ENCODE results near the gene EXOG.

The EXOG gene

DNA sequence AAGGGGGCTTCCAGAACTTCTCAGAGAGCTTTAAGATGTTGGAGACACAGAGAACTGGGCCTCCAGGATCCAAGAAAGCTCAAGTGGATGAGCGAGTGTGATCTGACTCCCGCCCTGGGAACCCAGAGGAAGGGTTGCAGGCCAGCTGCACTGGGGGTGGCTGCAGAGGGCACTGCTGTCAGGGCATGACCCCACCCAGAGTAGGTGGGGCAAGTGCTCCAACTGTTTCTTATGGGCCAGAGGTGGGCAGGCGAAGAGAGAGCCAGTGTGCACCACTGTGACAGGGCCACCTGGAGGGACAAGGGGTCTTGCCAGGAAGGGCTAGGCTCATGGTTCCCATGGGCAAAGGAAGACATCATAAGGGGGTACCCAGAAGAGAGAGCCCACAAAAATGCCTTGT is 48.8 kb downstream of the EXOG start:
- no peak overlapping the region for H3K27ac Mint-ChIP-seq
- no peak overlapping the region for H3K4me3 Mint-ChIP-seq
- DNase-seq, result no peak
- no peaks in the 10 kb centered on the region for H3K4me1 Mint-ChIP-seq
- H3K27me3 Mint-ChIP-seq, result peaks cover 11% of the 10 kb centered on the region
- no peaks in the 10 kb centered on the region for H3K9me3 Mint-ChIP-seq
- ATAC-seq, result no peak

DNA sequence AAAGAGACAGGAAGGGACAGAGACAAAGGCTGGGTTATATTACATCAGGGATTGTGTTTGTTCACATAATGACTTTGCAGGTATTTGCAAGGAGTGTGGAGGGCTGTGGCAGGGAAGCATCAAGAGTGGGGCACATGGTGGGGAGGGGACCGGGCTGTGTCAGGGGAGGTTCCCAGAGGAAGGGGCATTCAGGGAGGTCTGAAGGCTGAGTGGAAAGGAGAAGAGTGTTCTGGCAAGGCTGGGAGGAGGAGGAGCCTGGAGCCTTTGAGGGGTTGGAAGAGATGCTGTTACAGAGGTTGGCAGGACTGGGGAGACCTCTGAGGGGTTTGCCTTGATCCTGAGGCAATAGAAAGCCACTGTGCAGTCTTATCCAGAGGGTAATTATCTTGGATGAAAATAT is 49.4 kb downstream of the EXOG start:
- no peak overlapping the region for H3K27ac Mint-ChIP-seq

DNA sequence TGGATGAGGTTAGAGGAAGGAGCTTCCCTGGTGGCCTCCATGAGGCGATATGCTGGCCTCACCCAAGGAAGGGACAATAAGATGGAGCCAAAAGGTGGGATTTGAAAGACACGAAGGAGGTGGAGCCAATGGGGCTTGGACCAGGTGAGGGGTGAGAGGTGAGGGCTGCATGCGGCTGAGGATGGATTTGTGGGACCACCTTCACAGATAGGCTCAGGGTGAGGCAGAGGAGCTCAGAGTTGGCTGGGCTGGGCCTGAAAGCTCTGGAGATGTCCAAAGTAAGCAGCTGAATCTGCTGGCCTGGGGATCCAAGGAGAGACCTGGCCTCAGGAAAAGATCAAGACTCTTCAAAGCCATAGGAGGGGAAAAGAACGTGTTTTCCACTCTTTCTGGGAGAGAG is 49.8 kb downstream of the EXOG start:
- Mint-ChIP-seq H3K9me3 (no peaks in the 10 kb centered on the region), H3K27ac (no peak overlapping the region), H3K4me3 (no peak overlapping the region), H3K4me1 (no peaks in the 10 kb centered on the region), H3K27me3 (peaks cover 11% of the 10 kb centered on the region)
- DNase-seq, result no peak
- no peak for ATAC-seq

More for the DNA sequence above, 49.4 kb downstream of the EXOG start:
- ATAC-seq (no peak), DNase-seq (no peak)
- no peak overlapping the region for H3K4me3 Mint-ChIP-seq
- H3K27me3 Mint-ChIP-seq, result peaks cover 11% of the 10 kb centered on the region
- H3K9me3 Mint-ChIP-seq, result no peaks in the 10 kb centered on the region
- H3K4me1 Mint-ChIP-seq, result no peaks in the 10 kb centered on the region

DNA sequence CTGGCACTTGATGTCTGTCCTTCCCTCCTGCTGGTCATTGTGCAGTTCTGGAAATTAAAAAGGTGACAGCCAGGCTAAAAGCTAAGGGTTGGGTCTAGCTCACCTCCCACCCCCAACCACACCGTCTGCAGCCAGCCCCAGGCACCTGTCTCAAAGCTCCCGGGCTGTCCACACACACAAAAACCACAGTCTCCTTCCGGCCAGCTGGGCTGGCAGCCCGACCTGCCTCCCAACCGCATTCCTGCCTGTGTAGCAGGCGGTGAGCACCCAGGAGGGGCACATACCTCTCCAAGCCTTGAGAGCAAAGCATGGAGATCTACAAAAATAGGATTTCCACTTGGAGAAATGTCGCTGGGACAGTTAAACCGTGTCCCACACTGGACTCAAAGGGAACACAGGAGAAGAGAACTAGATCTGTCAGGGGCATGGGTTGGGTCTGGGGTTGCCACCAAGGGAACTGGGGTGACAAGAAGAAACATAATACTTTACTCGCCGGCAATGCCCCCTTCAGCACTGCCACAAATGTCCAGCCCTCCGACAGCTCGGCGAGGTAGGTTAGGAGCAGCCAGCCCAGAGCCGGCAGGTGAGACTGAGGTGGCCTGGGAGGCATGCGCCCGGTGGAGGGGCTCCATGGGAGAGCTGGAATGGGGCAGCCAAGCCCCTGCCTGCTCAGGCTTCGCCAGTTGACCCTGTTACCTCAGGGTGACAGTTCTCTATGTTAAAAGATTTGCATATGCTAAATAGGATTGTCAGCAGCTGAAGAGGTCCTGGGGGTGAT is 52.2 kb downstream of the EXOG start:
- no peak overlapping the region for H3K27ac Mint-ChIP-seq
- no peak overlapping the region for H3K4me3 Mint-ChIP-seq
- H3K9me3 Mint-ChIP-seq, result no peaks in the 10 kb centered on the region
- ATAC-seq, result peak; percentile 7
- no peaks in the 10 kb centered on the region for H3K4me1 Mint-ChIP-seq
- DNase-seq, result no peak
- peaks cover 11% of the 10 kb centered on the region for H3K27me3 Mint-ChIP-seq

DNA sequence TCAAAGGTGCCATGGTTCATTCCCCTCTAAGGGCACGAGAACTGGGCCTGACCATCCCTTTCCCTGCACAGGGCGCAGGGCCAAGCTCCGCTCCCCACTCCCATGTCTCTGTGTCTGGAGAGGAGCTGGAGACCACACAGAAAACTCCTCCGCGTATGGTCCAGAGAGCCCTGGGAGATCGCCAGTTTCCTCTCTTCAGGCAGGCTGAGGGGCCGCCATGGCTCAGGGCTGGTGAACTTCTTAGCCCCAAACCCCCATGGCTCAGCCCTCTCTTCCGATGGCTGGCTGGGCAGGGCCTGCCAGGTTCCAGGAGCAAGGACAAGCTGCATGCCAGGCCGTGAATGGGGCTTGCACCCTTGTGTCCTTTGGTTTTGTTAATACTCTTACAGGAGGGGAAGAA is 52.9 kb downstream of the EXOG start:
- no peak for DNase-seq
- Mint-ChIP-seq H3K4me1 (no peaks in the 10 kb centered on the region), H3K27me3 (peaks cover 11% of the 10 kb centered on the region), H3K4me3 (no peak overlapping the region), H3K27ac (no peak overlapping the region), H3K9me3 (no peaks in the 10 kb centered on the region)
- ATAC-seq, result peak; percentile 10

DNA sequence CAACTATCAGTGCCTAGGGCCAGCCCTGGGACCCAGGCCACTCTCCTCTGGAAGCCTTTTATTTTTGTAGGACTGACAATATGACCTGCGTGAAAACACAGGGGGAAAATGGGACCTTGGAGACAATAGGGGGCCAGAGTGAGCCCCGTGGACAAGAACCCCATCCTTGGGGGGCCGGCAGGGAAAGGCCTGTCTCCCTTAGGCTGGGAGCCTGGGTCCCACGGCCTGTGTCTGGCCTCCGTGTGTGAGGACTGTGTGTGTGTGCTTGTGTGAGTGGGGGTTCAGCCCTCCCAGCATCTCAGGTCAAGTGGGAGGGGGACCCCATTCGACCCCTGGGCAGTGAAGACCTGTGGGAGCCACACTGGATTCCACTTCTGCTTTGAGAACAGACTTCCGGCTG is 53.3 kb downstream of the EXOG start:
- no peak for ATAC-seq
- Mint-ChIP-seq H3K9me3 (no peaks in the 10 kb centered on the region), H3K27ac (no peak overlapping the region), H3K4me1 (no peaks in the 10 kb centered on the region), H3K27me3 (peaks cover 11% of the 10 kb centered on the region), H3K4me3 (no peak overlapping the region)
- no peak for DNase-seq

DNA sequence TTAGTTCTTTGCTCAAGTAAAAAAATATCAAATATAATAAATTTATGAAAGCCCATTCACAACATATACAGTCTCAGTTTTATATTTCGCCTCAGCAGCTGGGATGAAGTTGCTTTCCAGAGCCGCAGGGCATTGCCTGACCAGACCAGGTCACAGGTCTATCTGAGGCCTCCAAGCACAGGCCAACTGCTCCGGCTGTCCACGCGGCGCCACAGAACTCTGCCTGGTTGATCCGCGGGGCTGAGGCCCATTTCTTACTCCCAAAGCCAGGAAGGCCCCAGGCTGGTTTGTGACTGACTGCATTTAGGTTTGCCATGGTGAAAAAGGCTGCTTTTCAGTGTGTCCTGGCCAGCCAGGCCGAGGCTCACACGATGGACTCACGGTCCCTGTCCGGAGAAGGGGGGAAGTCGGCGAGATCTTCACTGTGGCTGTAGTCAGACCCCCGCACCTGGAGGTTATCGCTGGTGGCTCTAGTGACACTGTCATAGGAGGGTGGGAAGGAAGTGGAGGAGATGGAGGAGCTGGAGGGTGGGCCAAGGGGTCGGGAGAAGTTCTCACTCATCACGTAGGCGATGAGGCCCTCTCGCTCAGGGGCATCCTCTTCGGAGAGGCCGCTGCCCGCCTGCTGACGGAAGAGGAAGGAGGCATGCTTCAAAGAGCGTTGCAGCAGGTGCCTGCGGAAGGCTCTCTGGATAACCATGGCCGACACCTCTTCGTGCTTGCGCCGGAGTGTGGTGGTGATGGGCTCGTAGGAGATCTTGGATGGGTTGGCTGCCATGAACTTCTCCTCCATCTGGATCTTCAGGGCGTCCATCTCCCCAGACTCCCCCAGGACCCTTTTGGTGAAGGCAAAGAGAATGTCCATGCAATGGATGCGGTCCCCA is 54.1 kb downstream of the EXOG start:
- H3K9me3 Mint-ChIP-seq, result no peaks in the 10 kb centered on the region
- no peak overlapping the region for H3K27ac Mint-ChIP-seq
- DNase-seq (no peak), ATAC-seq (no peak)
- H3K4me1 Mint-ChIP-seq, result no peaks in the 10 kb centered on the region
- H3K4me3 Mint-ChIP-seq, result no peak overlapping the region
- peaks cover 7% of the 10 kb centered on the region for H3K27me3 Mint-ChIP-seq

DNA sequence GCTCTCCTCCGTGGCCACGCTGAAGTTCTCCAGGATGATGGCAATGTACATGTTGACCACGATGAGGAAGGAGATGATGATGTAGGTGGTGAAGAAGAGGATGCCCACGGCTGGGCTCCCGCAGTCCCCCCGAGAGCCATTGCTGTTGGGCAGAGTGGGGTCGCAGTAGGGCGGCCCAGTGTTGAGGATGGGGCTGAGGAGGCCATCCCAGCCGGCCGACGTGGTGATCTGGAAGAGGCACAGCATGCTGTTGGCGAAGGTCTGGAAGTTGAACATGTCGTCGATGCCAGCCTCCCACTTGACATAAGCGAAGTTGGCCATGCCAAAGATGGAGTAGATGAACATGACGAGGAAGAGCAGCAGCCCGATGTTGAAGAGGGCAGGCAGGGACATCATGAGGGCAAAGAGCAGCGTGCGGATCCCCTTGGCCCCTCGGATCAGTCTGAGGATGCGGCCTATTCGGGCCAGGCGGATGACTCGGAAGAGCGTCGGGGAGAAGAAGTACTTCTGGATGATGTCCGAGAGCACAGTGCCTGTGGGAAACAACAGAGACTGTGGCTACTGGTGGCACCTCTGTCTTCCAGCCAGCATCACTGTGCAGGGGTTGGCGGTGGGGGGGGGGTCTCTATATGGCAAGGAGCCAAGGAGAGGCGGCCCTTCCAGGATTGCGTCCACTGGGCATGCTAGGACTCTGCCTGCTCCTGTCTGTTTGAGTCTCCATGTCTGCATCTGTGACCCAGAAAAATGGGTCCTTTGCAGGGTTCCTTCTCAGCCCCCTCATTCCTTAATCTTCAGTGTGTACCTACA is 55.1 kb downstream of the EXOG start:
- no peak for DNase-seq
- no peak overlapping the region for H3K27ac Mint-ChIP-seq
- no peaks in the 10 kb centered on the region for H3K27me3 Mint-ChIP-seq
- H3K4me3 Mint-ChIP-seq, result no peak overlapping the region
- ATAC-seq, result no peak
- H3K4me1 Mint-ChIP-seq, result no peaks in the 10 kb centered on the region
- H3K9me3 Mint-ChIP-seq, result no peaks in the 10 kb centered on the region

DNA sequence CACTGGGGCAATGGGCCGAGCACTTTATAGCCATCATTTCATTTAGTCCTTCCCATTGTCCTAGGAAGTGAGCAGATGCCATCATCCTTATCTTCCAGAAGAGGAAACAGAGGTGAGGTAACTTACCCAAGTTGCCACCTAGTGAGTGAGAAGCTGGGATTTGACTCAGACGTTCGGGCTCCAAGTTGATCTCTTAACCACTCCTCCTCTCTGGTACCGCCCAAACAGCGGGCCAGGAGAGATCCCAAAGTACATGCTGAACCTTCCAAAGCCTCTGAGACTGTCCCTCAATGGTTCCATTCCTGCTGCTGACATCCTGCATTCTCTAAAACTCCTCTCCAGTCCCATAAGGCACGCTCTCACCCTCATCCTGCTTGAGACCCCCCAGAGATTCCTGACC is 56.2 kb downstream of the EXOG start:
- no peaks in the 10 kb centered on the region for H3K27me3 Mint-ChIP-seq
- H3K9me3 Mint-ChIP-seq, result no peaks in the 10 kb centered on the region
- no peak for ATAC-seq
- H3K4me1 Mint-ChIP-seq, result no peaks in the 10 kb centered on the region
- H3K4me3 Mint-ChIP-seq, result no peak overlapping the region
- no peak for DNase-seq
- H3K27ac Mint-ChIP-seq, result no peak overlapping the region

DNA sequence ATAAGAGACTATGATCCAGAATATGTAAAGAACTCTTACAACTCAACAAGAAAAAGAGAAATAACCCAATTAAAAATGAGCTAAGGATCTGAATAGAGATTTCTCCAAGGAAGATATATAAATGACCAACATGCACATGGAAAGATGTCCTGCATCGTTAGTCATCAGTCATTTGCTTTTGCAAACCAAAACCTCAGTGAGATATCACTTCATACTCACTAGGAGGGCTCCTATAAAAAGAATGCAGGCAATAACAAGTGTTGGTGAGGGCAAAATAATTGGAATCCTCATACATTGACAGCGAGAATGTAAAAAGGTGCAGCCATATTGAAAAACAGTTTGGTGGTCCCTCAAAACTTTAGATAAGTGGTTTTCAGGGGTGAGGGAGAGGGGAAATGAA is 56.9 kb downstream of the EXOG start:
- no peak for DNase-seq
- H3K4me1 Mint-ChIP-seq, result no peaks in the 10 kb centered on the region
- H3K4me3 Mint-ChIP-seq, result no peak overlapping the region
- no peaks in the 10 kb centered on the region for H3K27me3 Mint-ChIP-seq
- no peak for ATAC-seq
- H3K27ac Mint-ChIP-seq, result peak overlapping the region in 1 of 2 donors; percentile 4
- H3K9me3 Mint-ChIP-seq, result no peaks in the 10 kb centered on the region

DNA sequence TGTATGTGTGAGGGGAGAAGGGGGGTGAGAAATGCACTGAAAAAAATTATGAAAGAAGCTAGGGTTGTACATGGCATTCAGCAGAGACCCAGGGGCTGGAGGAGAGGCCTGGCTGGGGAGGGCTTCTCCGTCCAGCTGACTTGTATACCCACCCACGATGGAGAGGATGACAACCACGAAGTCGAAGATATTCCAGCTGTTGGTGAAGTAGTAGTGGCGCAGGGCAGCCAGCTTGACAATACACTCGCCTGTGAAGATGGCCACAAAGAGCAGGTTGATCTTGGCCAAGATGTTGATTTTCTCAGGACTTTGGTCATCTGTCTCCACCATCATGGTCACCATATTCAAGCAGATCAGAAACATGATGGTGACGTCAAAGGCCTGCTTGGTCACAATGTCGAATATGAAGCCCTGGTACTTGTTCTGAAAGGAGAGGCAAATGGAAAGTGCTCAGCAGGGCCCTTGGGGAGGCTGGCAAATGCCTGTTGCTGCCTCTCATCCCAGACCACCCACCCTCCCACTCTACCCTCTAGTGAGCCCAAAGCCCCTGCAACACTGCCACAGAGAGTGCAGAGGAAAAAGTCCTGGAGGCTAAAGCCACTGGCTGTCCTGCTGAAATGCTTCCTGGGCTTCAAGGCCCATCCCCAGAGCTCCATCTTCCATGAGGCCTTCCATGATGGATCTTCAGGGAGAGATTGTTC is 58.1 kb downstream of the EXOG start:
- Mint-ChIP-seq H3K4me3 (no peak overlapping the region), H3K9me3 (no peaks in the 10 kb centered on the region), H3K27me3 (no peaks in the 10 kb centered on the region), H3K4me1 (no peaks in the 10 kb centered on the region), H3K27ac (no peak overlapping the region)
- DNase-seq (no peak), ATAC-seq (no peak)

DNA sequence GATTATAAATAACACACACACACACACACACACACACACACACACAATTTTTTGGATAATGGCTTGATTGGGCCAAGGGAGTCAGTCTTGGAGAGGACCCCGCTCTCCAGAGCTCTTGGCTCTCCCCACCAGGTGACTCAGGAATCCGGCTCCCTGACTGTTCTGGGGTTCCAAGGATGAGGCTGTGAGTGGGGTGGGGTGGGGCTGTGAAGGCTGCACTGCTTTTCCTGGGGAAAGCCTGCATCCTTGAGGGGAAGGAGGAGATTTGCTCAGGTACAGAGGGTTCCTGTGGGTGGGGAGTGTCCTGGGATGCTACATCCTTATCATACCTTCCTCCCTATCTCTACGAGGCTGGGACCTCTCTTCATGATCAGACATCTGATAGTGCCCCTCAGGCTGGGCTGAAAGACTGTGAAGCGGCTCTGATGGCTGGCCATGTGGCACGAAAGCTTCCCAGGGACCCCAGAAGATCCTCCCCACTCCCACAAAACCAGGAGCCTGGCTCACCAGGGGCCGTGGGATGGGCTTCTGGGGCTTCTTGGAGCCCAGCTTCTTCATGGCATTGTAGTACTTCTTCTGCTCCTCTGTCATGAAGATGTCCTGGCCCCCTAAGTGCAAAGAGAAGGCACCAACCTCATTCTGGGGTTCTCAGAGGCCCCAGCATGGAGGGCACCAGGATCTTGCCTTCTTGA is 59.2 kb downstream of the EXOG start:
- Mint-ChIP-seq H3K4me3 (no peak overlapping the region), H3K4me1 (no peaks in the 10 kb centered on the region), H3K27ac (no peak overlapping the region), H3K27me3 (no peaks in the 10 kb centered on the region), H3K9me3 (no peaks in the 10 kb centered on the region)
- ATAC-seq, result no peak
- DNase-seq, result no peak

DNA sequence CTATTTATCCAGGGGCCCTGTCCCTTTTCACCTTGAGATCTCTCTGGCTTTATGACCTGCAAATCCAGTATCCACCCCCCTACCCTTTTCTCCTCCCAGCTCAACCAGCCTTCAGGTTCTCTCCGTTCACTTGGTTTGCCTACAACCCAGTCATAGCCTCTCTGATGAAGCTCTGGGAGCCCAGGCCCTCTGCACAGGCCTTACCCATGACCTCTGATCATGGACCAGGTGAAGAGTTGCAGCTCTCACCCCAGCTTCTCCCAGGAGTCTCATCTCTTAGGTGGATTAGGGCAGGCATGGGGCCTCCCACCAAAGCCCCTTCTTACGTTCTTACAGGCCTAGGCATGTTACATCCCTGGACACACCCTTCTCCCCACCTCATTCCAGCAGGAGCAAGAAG is 59.8 kb downstream of the EXOG start:
- Mint-ChIP-seq H3K4me1 (no peaks in the 10 kb centered on the region), H3K27me3 (no peaks in the 10 kb centered on the region), H3K4me3 (no peak overlapping the region), H3K9me3 (no peaks in the 10 kb centered on the region), H3K27ac (no peak overlapping the region)
- no peak for ATAC-seq
- DNase-seq, result peak in 1 of 2 donors; percentile 4

DNA sequence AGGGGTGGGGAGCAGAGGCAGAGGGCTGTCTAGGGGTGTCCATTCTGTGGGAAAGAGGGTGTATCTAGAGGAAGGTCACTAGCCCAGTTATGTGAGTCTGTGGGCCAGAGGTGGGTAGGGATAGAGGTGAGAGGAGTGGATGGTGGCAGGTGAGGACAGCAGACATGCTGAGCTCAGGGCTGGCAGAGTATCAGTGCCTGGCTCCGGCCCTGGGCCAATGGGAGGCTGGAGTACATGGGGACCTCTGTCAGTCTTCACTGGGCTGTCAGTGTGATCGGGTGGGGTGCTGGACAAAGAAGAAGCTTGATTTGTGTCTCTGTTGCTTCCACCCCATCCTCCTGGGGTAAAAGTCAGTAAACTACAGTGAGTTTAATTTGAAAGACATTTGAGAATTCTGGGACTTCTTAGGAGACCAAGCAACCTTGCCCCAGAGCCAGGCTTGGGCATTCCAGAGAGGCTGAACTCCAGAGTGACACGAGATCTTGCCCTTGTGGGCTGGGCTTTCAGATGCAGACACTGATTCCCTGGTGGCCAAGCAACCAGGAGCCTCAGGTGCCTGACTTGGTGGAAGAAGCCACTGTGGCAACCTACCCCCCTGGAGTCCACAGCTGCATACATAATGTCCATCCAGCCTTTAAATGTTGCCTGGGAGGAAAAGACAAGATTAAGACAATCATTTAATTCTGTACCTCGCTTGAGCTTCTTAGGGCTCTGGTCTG is 60.7 kb downstream of the EXOG start:
- Mint-ChIP-seq H3K27me3 (no peaks in the 10 kb centered on the region), H3K9me3 (no peaks in the 10 kb centered on the region), H3K27ac (no peak overlapping the region), H3K4me1 (no peaks in the 10 kb centered on the region), H3K4me3 (no peak overlapping the region)
- no peak for ATAC-seq
- DNase-seq, result no peak

Measured in stimulated activated naive CD8-positive, alpha-beta T cell treated with anti-CD3 and anti-CD28 coated beads, Interleukin-15, amount 100 ng/mL, for 72 hours (primary cell).